GM12801 (cell line): Measurements from ENCODE around the gene RAB31.

ENCODE experiments used
- TF ChIP-seq, protein P1 (sequence below): IDR thresholded peaks from one replicate; pipeline ENCODE4 v1.5.1; 2011; ENCODE audit warnings: control low read depth; ENCODE audit not compliant: insufficient read length; ENCODE audit errors: extremely low read depth

RAB31 gene

DNA sequence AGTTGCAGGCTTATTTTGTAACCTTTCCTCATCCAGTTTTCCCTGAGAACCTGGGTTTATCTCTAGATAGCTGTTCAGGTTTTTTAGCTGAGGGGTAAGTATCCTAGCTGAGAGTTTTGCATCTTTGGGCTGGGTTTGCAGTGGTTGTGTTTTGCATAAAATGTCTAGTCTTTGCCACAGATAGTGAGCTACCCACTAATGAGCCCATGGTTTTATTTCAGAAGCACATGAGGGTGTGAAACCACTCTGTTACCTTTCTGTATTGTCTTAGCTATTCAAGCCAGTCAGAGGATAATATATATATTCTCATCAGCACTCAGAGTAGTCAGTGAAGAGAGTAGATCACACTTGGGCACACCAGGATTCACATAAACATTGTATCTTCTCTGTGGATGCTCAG is 153.1 kb downstream of the RAB31 start:
- TF ChIP-seq, protein P1, sequence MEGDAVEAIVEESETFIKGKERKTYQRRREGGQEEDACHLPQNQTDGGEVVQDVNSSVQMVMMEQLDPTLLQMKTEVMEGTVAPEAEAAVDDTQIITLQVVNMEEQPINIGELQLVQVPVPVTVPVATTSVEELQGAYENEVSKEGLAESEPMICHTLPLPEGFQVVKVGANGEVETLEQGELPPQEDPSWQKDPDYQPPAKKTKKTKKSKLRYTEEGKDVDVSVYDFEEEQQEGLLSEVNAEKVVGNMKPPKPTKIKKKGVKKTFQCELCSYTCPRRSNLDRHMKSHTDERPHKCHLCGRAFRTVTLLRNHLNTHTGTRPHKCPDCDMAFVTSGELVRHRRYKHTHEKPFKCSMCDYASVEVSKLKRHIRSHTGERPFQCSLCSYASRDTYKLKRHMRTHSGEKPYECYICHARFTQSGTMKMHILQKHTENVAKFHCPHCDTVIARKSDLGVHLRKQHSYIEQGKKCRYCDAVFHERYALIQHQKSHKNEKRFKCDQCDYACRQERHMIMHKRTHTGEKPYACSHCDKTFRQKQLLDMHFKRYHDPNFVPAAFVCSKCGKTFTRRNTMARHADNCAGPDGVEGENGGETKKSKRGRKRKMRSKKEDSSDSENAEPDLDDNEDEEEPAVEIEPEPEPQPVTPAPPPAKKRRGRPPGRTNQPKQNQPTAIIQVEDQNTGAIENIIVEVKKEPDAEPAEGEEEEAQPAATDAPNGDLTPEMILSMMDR = no peak

DNA sequence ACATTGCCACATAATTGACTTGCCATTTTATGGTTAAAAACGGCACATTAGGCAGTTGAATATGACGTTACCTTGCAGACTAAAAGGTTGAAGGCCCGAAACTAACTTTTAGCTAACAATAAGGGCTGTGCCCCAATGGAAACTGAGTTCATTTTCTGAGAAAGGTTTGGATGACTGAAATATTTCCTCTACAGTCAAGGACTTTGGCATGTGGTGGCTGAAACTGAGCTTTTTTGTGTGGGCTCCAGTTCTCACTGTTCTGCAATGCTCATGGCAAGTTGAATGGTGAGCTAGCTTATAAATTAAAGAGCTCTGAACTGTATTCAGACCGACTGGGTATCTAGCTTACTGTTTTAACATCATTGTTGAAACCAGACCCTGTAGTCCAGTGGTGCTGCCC is 153.8 kb downstream of the RAB31 start:
- TF ChIP-seq, protein P1 = no peak

DNA sequence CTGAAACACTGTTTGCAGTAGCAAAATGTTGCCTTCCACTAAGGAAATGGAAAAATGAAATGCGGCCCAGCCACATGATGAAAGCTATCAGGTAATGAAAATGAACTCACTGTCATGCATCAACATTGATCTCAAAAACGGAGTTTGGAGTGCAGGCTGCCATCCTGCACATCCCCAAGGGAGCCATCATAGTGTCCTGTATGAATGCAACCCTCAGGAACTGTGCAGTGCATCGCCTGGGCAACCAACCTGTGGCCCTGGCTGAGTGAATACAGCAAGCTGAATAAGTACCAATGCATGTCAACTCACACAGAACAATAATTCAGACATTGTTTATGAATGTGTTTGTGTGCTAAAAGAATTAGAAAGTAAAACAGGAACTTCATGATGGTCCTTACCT is 154.6 kb downstream of the RAB31 start:
- TF ChIP-seq, protein P1 = no peak

DNA sequence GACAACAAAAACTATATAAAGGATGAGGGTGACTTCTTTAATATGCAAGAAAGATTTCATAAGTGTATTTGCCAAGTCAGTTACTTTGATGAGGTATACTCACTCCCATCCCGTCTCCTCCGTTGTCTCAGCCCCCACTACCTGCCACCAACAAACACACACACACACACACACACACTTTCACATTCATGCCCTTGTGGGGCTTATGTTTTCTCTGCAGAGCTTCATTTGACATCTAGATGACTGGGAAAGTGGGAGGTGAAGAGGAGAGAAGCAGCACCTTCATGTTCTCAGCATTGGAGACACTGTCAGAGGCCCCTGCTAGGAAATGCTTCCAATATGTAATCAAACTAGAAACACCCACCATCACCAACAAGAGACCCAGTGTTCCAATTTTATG is 155.2 kb downstream of the RAB31 start:
- TF ChIP-seq, protein P1 = no peak

DNA sequence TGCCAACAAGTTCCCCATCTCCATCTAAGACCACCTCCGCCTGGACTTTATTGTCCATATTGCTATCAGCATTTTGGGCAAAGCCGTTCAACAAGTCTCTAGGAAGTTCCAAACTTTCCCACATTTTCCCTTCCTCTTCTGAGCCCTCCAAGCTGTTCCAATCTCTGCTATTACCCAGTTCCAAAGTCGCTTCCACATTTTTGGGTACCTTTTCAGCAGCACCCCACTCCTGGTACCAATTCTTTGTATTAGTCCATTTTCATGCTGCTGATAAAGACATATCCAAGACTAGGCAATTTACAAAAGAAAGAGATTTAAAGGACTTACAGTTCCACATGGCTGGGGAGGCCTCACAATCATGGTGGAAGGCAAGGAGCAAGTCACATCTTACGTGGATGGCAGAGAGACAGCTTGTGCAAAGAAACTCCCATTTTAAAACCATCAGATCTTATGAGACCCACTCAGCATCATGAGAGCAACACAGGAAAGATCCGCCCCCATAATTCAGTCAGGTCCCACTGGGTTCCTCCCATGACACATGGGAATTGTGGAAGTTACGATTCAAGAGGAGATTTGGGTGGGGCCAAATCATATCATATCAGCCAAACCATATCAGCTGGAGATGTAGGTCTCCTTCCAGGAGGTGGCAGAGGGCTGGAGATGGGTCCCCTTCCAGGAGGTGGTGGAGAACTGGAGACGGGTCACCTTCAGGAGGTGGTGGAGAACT is 157.8 kb downstream of the RAB31 start:
- TF ChIP-seq, protein P1 = no peak

DNA sequence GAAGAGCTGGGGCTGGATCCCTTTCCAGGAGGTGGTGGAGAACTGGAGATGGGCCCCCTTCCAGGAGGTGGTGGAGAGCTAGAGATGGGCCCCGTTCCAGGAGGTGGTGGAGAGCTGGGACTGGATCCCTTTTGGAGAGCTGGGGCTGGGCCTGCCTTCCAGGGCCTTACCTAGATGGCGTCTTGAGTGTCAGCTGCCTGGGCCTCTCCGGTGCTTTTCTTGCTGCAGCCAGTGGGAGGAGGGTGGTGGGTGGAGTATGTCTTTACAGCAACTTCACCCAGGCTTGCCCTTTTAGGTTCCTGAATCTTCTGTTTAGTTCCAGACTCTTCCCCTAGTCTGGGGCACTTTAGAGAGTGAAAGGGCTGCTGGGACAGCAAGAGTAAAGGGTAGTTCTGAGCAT is 158.5 kb downstream of the RAB31 start:
- TF ChIP-seq, protein P1 = no peak

DNA sequence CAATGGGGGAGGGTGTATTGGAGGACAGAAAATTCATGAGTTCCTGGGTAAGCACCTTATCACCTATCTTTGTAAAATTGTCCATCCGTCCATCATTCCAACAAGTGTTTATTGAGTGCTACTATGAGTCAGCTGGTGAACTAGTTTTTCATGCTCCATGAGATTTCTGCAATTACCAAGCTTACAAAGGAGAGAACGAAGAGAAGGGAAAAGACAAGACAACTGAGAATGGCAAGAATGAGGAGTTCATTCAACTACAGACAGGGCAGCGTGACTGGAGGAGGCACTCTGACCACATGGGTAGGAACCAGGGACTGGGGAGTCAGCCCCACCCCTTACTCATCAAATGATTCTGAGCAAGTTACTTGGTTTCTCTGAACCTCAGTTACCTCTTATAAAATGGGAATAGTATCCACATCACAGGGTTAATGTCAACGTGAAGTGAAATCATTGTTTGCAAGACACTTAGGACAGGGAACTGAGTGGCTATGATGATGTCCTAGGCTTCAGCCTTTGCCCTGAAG is 159.0 kb downstream of the RAB31 start:
- TF ChIP-seq, protein P1 = no peak
